GM12873 (cell line): ENCODE data around the gene NUPR1.

Experiments used
- TF ChIP-seq, protein P1 (sequence below): IDR thresholded peaks from 2 replicates; pipeline ENCODE4 v1.5.1; 2012; ENCODE audit warnings: low read depth, mild to moderate bottlenecking, moderate library complexity, low read length, control low read depth; ENCODE audit not compliant: insufficient read depth; ENCODE audit errors: missing control alignments

The NUPR1 gene

DNA sequence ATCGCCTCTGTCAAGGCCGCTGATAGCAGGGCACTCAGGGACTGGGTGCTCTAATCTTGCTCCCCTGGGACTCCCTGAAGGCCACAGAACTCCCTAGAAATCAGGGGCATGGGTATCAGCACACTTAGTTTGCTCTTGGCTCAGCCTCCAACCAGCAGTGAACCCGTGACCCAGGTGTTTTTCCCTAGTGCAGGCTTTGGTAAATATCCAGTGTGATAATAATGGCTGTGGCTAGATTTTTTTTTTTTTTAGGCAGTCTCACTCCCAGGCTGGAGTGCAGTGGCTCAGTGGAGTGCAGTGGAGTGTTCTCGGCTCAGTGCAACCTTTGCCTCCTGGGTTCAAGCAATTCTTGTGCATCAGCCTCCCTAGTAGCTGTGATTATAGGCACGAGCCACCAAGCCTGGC lies 10.3 kb downstream of the NUPR1 start:
- TF ChIP-seq, protein P1, sequence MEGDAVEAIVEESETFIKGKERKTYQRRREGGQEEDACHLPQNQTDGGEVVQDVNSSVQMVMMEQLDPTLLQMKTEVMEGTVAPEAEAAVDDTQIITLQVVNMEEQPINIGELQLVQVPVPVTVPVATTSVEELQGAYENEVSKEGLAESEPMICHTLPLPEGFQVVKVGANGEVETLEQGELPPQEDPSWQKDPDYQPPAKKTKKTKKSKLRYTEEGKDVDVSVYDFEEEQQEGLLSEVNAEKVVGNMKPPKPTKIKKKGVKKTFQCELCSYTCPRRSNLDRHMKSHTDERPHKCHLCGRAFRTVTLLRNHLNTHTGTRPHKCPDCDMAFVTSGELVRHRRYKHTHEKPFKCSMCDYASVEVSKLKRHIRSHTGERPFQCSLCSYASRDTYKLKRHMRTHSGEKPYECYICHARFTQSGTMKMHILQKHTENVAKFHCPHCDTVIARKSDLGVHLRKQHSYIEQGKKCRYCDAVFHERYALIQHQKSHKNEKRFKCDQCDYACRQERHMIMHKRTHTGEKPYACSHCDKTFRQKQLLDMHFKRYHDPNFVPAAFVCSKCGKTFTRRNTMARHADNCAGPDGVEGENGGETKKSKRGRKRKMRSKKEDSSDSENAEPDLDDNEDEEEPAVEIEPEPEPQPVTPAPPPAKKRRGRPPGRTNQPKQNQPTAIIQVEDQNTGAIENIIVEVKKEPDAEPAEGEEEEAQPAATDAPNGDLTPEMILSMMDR = no peak

DNA sequence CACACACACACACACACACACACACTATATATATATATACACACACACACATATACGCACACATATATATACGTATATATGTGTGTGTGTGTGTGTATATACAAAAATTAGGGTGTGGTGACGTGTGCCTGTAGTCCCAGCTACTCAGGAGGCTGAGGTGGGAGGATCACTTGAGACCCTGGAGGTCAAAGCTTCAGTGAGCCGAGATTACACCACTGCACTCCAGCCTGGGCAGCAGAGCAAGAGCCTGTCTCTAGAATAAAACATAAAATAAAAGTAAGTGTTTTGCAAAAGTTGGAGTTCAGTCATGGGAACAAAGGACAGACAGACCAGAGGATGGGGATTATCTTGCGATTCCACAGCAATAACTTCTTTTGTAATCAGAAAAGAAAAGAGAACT lies 10.8 kb downstream of the NUPR1 start:
- TF ChIP-seq, protein P1 = no peak

- TF ChIP-seq, protein P1 = no peak
These were observed 12.3 kb downstream of the NUPR1 start for GRCh38 chr16:28526201-28527099.

DNA sequence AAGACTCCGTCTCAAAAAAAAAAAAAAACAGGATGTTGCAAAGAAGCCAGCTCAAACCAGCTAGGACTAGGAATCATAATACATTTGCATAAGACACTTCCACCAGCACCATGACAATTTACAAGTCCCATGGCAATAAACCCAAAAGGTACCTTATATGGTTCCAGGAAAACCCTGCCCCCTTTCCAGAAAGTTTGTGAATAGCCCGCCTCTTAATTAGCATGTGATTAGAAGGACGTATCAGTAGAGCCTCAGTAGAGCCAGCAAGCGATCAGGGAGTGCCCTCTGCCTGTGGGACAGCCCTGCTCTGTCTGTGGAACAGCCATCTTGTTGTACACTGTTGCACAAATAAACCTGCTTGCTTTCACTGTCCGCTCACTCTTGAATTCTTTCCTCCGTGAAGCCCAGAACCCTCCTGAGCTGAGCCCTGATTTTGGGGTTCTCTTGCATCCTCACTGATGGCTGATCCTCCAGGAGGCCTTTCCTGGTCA lies 14.0 kb downstream of the NUPR1 start:
- TF ChIP-seq, protein P1 = no peak

DNA sequence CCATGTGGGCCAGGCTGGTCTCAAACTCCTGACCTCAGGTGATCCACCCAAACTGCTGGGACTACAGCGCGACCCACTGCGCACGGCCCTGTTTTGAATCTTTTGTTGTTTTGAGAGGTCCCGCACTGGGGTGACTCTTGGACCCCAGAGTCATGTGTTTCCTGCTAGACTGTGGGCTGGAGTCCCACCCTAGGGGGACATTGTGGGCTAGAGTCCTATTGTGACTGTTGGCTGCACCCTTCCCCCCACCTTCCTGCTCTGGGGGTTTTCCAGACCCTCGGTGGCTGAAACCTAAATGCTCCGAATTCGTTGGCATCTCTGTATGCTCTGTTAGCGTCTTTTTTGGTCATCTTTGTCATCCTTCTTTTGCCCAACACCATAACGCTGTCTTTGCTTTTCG lies 16.0 kb downstream of the NUPR1 start:
- TF ChIP-seq, protein P1 = no peak

DNA sequence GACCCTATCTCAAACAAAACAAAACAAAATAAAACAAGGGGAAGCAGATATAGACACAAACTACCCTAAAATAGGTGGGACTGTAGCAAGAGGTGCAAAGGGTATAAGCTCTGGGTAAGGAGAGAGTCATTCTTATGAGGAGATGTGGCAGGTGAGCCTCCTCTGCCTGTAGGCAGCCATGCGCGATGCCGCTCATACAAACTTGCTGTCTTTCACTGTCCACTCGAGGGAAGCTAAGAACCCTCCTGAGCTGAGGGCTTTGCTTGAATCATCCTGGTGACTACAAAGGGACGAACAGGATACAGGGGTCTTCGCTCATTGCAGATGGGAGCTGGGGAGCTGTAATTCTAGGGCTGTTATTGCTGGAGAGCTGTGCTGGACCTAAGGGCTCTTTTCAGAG lies 17.3 kb downstream of the NUPR1 start:
- TF ChIP-seq, protein P1 = no peak

GRCh38 chr16:28520672-28521071 lies 18.1 kb downstream of the NUPR1 start:
- TF ChIP-seq, protein P1 = no peak
